Measurements from ENCODE around the gene CSRP3.

The CSRP3 gene

GRCh38 chr11:19225123-19225522 is 23.3 kb upstream of the CSRP3 start:
- no peak for DNase-seq (ENCODE audit: low spot score)

- DNase-seq (ENCODE audit: low spot score): peak; percentile 20
Measured at GRCh38 chr11:19220903-19221724, 19.3 kb upstream of the CSRP3 start.

GRCh38 chr11:19218786-19219460 is 17.1 kb upstream of the CSRP3 start:
- peak; percentile 15 for DNase-seq (ENCODE audit: low spot score)

- DNase-seq (ENCODE audit: low spot score): peak; percentile 31
Measured at GRCh38 chr11:19218216-19218615, 16.4 kb upstream of the CSRP3 start.

- DNase-seq (ENCODE audit: low spot score): no peak
Measured at GRCh38 chr11:19216709-19217374, 15.1 kb upstream of the CSRP3 start.

GRCh38 chr11:19216021-19216420 is 14.2 kb upstream of the CSRP3 start:
- no peak for DNase-seq (ENCODE audit: low spot score)

- DNase-seq (ENCODE audit: low spot score): no peak
Measured at GRCh38 chr11:19209617-19210370, 8.0 kb upstream of the CSRP3 start.

- DNase-seq (ENCODE audit: low spot score): no peak
Measured at GRCh38 chr11:19208959-19209546, 7.3 kb upstream of the CSRP3 start.

GRCh38 chr11:19208181-19208580 is 6.4 kb upstream of the CSRP3 start:
- DNase-seq (ENCODE audit: low spot score): no peak

GRCh38 chr11:19204836-19205235 is 3.1 kb upstream of the CSRP3 start:
- no peak for DNase-seq (ENCODE audit: low spot score)

GRCh38 chr11:19200410-19201201 is 1.2 kb downstream of the CSRP3 start:
- no peak for DNase-seq (ENCODE audit: low spot score)

- DNase-seq (ENCODE audit: low spot score): no peak
Measured at GRCh38 chr11:19199771-19200170, 2.0 kb downstream of the CSRP3 start.

GRCh38 chr11:19199048-19199447 is 2.7 kb downstream of the CSRP3 start:
- DNase-seq (ENCODE audit: low spot score): no peak

- DNase-seq (ENCODE audit: low spot score): no peak
Measured at GRCh38 chr11:19196432-19196831, 5.4 kb downstream of the CSRP3 start.

- no peak for DNase-seq (ENCODE audit: low spot score)
Measured at GRCh38 chr11:19194620-19195308, 7.0 kb downstream of the CSRP3 start.

GRCh38 chr11:19193916-19194315 is 7.9 kb downstream of the CSRP3 start:
- DNase-seq (ENCODE audit: low spot score): no peak

- DNase-seq (ENCODE audit: low spot score): no peak
Measured at GRCh38 chr11:19191530-19192169, 10.1 kb downstream of the CSRP3 start.

GRCh38 chr11:19187833-19188258 is 13.9 kb downstream of the CSRP3 start:
- DNase-seq (ENCODE audit: low spot score): peak; percentile 95

- no peak for DNase-seq (ENCODE audit: low spot score)
Measured at GRCh38 chr11:19187114-19187832, 14.5 kb downstream of the CSRP3 start.
